Measurements from ENCODE around the gene MMP24.

DNA sequence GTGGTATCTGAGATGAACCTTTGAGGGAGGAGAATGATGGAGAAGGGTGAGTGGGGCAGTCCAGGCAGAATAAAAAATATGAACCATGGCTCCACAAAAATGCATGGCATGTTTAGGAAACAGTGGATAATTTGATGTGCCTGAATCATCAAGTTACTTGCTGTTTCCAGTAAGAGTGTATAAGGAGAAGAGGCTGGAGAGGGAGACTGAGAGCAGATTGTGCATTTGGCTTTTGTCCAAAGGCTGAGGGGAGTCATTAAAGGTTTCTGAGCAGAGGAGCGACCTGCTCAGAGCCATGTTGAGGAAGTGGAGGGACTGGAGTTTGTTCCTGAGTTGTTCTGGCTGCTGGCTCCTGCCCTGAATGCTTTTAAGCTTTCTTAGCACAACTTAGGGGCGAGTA lies 6.1 kb downstream of the MMP24 start:
- TF ChIP-seq, protein P1, sequence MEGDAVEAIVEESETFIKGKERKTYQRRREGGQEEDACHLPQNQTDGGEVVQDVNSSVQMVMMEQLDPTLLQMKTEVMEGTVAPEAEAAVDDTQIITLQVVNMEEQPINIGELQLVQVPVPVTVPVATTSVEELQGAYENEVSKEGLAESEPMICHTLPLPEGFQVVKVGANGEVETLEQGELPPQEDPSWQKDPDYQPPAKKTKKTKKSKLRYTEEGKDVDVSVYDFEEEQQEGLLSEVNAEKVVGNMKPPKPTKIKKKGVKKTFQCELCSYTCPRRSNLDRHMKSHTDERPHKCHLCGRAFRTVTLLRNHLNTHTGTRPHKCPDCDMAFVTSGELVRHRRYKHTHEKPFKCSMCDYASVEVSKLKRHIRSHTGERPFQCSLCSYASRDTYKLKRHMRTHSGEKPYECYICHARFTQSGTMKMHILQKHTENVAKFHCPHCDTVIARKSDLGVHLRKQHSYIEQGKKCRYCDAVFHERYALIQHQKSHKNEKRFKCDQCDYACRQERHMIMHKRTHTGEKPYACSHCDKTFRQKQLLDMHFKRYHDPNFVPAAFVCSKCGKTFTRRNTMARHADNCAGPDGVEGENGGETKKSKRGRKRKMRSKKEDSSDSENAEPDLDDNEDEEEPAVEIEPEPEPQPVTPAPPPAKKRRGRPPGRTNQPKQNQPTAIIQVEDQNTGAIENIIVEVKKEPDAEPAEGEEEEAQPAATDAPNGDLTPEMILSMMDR (IDR thresholded peaks at IDR 0.05) = no peak
- TF ChIP-seq, protein P2, sequence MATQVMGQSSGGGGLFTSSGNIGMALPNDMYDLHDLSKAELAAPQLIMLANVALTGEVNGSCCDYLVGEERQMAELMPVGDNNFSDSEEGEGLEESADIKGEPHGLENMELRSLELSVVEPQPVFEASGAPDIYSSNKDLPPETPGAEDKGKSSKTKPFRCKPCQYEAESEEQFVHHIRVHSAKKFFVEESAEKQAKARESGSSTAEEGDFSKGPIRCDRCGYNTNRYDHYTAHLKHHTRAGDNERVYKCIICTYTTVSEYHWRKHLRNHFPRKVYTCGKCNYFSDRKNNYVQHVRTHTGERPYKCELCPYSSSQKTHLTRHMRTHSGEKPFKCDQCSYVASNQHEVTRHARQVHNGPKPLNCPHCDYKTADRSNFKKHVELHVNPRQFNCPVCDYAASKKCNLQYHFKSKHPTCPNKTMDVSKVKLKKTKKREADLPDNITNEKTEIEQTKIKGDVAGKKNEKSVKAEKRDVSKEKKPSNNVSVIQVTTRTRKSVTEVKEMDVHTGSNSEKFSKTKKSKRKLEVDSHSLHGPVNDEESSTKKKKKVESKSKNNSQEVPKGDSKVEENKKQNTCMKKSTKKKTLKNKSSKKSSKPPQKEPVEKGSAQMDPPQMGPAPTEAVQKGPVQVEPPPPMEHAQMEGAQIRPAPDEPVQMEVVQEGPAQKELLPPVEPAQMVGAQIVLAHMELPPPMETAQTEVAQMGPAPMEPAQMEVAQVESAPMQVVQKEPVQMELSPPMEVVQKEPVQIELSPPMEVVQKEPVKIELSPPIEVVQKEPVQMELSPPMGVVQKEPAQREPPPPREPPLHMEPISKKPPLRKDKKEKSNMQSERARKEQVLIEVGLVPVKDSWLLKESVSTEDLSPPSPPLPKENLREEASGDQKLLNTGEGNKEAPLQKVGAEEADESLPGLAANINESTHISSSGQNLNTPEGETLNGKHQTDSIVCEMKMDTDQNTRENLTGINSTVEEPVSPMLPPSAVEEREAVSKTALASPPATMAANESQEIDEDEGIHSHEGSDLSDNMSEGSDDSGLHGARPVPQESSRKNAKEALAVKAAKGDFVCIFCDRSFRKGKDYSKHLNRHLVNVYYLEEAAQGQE (IDR thresholded peaks at IDR 0.05; ENCODE audit: insufficient read depth in 1 of 2, low read depth in 2 of 2, low read length in 1 of 2) = no peak
- TF ChIP-seq SIN3A (IDR thresholded peaks at IDR 0.05; ENCODE audit: borderline replicate concordance, insufficient read depth, low read depth, low read length) (no peak), POLR2AphosphoS5 (IDR thresholded peaks at IDR 0.05; ENCODE audit: low read depth, low read length) (no peak), TCF7L2 (IDR thresholded peaks at IDR 0.05; ENCODE audit: low read depth, low read length) (no peak)

All from Panc1 (cell line).